GM03348 (cell line): Measurements from ENCODE around the gene CNDP2.
A peak's percentile ranks its signal among the peaks of the same experiment; 100 is the strongest.
"Not testable (repeated sequence)": the region's sequence is repeated elsewhere in the genome, so short reads cannot be mapped to it uniquely, and the experiment has no call there.

Source experiments
- DNase-seq: peaks from one replicate; pipeline ENCODE4 v3.0.0; 2012; ENCODE audit warnings: low spot score

Gene CNDP2

GRCh38 chr18:74539289-74539688, 43.1 kb downstream of the CNDP2 start:
- no peak for DNase-seq

- DNase-seq = no peak
Observed at GRCh38 chr18:74540652-74541421, 44.7 kb downstream of the CNDP2 start.

- DNase-seq = no peak
Observed at GRCh38 chr18:74541703-74542555, 45.8 kb downstream of the CNDP2 start.

- DNase-seq = no peak
Observed at GRCh38 chr18:74544898-74545297, 48.7 kb downstream of the CNDP2 start.

- DNase-seq = no peak
Observed at GRCh38 chr18:74546007-74546406, 49.8 kb downstream of the CNDP2 start.

GRCh38 chr18:74546751-74547530, 50.8 kb downstream of the CNDP2 start:
- DNase-seq = peak; percentile 79

- no peak for DNase-seq
Observed at GRCh38 chr18:74547860-74548259, 51.7 kb downstream of the CNDP2 start.

- DNase-seq = no peak
Observed at GRCh38 chr18:74549591-74550104, 53.5 kb downstream of the CNDP2 start.

GRCh38 chr18:74550886-74551285, 54.7 kb downstream of the CNDP2 start:
- DNase-seq = no peak

- no peak for DNase-seq
Observed at GRCh38 chr18:74551452-74551851, 55.3 kb downstream of the CNDP2 start.

- DNase-seq = peak; percentile 90
Observed at GRCh38 chr18:74551936-74552555, 55.9 kb downstream of the CNDP2 start.

- DNase-seq = no peak
Observed at GRCh38 chr18:74556126-74556525, 60.0 kb downstream of the CNDP2 start.

- DNase-seq = no peak
Observed at GRCh38 chr18:74558096-74558495, 61.9 kb downstream of the CNDP2 start.

- no peak for DNase-seq
Observed at GRCh38 chr18:74562131-74562730, 66.1 kb downstream of the CNDP2 start.

GRCh38 chr18:74562775-74563174, 66.6 kb downstream of the CNDP2 start:
- DNase-seq = no peak

GRCh38 chr18:74563999-74564398, 67.8 kb downstream of the CNDP2 start:
- no peak for DNase-seq

GRCh38 chr18:74565164-74565563, 69.0 kb downstream of the CNDP2 start:
- DNase-seq = not testable (repeated sequence)

GRCh38 chr18:74565993-74566392, 69.8 kb downstream of the CNDP2 start:
- not testable (repeated sequence) for DNase-seq

- DNase-seq = no peak
Observed at GRCh38 chr18:74567822-74568221, 71.7 kb downstream of the CNDP2 start.

GRCh38 chr18:74569401-74569800, 73.2 kb downstream of the CNDP2 start:
- no peak for DNase-seq

- DNase-seq = no peak
Observed at GRCh38 chr18:74570266-74570665, 74.1 kb downstream of the CNDP2 start.
